Keratinocyte (primary cell): ENCODE measurements around the gene MGMT. TPM values are rescaled to one million over a fixed set of nuclear protein-coding genes. Genes with fewer than 3 reads are reported as not detected.

ENCODE experiments used
- DNase-seq: peaks from one replicate; pipeline ENCODE4 v3.0.0-alpha.2; 2011; ENCODE audit warnings: low read depth, missing footprints, low spot score
- FAIRE-seq: peaks from 2 replicates; lab custom pipeline; 2011; peaks lifted over from hg19 to GRCh38; lab: Jason Lieb, UNC
- H2AFZ ChIP-seq: 2 replicates; pipeline ENCODE4 v1.6.0; 2012; ENCODE audit warnings: low read length, control low read depth, inconsistent platforms; ENCODE audit not compliant: control insufficient read depth
- H3K27ac ChIP-seq: 2 replicates; pipeline ENCODE4 v1.5.1; 2011; ENCODE audit warnings: low read length; ENCODE audit not compliant: control insufficient read depth, insufficient read depth
- H3K27me3 ChIP-seq: 3 replicates; pipeline ENCODE4 v1.6.0; 2011; ENCODE audit warnings: low read length; ENCODE audit not compliant: control insufficient read depth, insufficient read depth; ENCODE audit errors: extremely low read depth
- H3K36me3 ChIP-seq, 2 experiments: 2 replicates in 1 of 2; 3 replicates in 1 of 2; pipeline ENCODE4 v1.5.1; 2011; ENCODE audit warnings: low read length in 2 of 2, mild to moderate bottlenecking in 1 of 2; ENCODE audit not compliant: control insufficient read depth in 2 of 2, insufficient read depth in 2 of 2; ENCODE audit errors: extremely low read depth in 1 of 2
- H3K4me1 ChIP-seq: 3 replicates; pipeline ENCODE4 v1.5.1; 2011; ENCODE audit warnings: low read length; ENCODE audit not compliant: control insufficient read depth, insufficient read depth; ENCODE audit errors: extremely low read depth
- H3K4me2 ChIP-seq: 3 replicates; pipeline ENCODE4 v1.6.0; 2011; ENCODE audit warnings: low read depth, low read length; ENCODE audit not compliant: control insufficient read depth, insufficient read depth; ENCODE audit errors: extremely low read depth
- H3K4me3 ChIP-seq, 3 experiments: fragments of 200-600 bp in 1 of 3; sonication (generic) in 1 of 3; 2 replicates in 2 of 3; 3 replicates in 1 of 3; pipeline ENCODE4 v1.5.1; 2011 to 2016; ENCODE audit warnings: low read length in 3 of 3, mild to moderate bottlenecking in 3 of 3, control low read depth in 2 of 3, inconsistent platforms in 1 of 3, low read depth in 1 of 3, mixed read lengths in 1 of 3, mixed run types in 1 of 3, moderate library complexity in 1 of 3; ENCODE audit not compliant: control insufficient read depth in 2 of 3, insufficient read depth in 2 of 3; ENCODE audit errors: extremely low read depth in 1 of 3
- H3K79me2 ChIP-seq: 2 replicates; pipeline ENCODE4 v1.6.0; 2012; ENCODE audit warnings: low read length; ENCODE audit not compliant: control insufficient read depth, insufficient read depth
- H3K9ac ChIP-seq: 3 replicates; pipeline ENCODE4 v1.6.0; 2011; ENCODE audit warnings: low read length; ENCODE audit not compliant: control insufficient read depth, insufficient read depth; ENCODE audit errors: extremely low read depth
- H3K9me1 ChIP-seq: 3 replicates; pipeline ENCODE4 v1.6.0; 2011; ENCODE audit warnings: low read length; ENCODE audit not compliant: control insufficient read depth, insufficient read depth; ENCODE audit errors: extremely low read depth
- H3K9me3 ChIP-seq: 2 replicates; pipeline ENCODE4 v1.5.1; 2012; ENCODE audit warnings: low read depth, low read length; ENCODE audit not compliant: control insufficient read depth
- H4K20me1 ChIP-seq: 3 replicates; pipeline ENCODE4 v1.6.0; 2011; ENCODE audit warnings: low read length; ENCODE audit not compliant: control insufficient read depth, insufficient read depth; ENCODE audit errors: extremely low read depth
- CTCF ChIP-seq, 3 experiments: IDR thresholded peaks in 1 of 3; conservative IDR thresholded peaks in 1 of 3; optimal IDR thresholded peaks in 1 of 3; 2 replicates in 2 of 3; 3 replicates in 1 of 3; pipeline versions ENCODE3 to v1.5.1; 2011; ENCODE audit warnings: low read length in 3 of 3, mild to moderate bottlenecking in 3 of 3, moderate library complexity in 2 of 3, control low read depth in 1 of 3, inconsistent platforms in 1 of 3; ENCODE audit not compliant: insufficient read depth in 2 of 3; ENCODE audit errors: extremely low read depth in 1 of 3
- EZH2 ChIP-seq: IDR thresholded peaks from one replicate; pipeline ENCODE4 v1.6.1; 2012; ENCODE audit warnings: inconsistent platforms, mild to moderate bottlenecking, low read length, moderate library complexity
- dilution Hi-C: fragments of 300-500 bp; cut with MboI; formaldehyde crosslinking; loops from one replicate; pipeline ENCODE4 v1.7.0; 2020; ENCODE audit warnings: low sequenced_read_pairs; ENCODE audit not compliant: extremely low pct_ligation_motif_present
- polyA plus RNA-seq, 5 experiments: library from polyadenylated mRNA; depleted of rRNA in 3 of 5; stranded (reverse) in 3 of 5; stranded (forward) in 1 of 5; unstranded in 1 of 5; fragments of >200 nt; gene quantifications; 1 replicate in 1 of 5; 2 replicates in 3 of 5; 3 replicates in 1 of 5; pipeline versions ENCODE4 v1.2.1 to v1.2.3, GENCODE V29; 2011 to 2012; ENCODE audit warnings: missing spikeins in 2 of 5, low read depth in 1 of 5, low replicate concordance in 1 of 5

Gene MGMT
- polyA plus RNA-seq, 1 donor (not counting 4 experiments of a cell fraction or from before 2014, with no cell fraction given): 15.2 TPM

- FAIRE-seq: no peak
- no peaks in the 10 kb centered on the region for H3K27me3 ChIP-seq
These were observed 345.4 kb downstream of the MGMT start for GRCh38 chr10:129812398-129812797.

GRCh38 chr10:129814681-129815646 lies 347.9 kb downstream of the MGMT start:
- H2AFZ ChIP-seq: no peak overlapping the region
- dilution Hi-C loops: no loop called here
- no peaks in the 10 kb centered on the region for H3K36me3 ChIP-seq
- no peaks in the 10 kb centered on the region for H3K79me2 ChIP-seq
- no peaks in the 10 kb centered on the region for H4K20me1 ChIP-seq
- no peak for DNase-seq
- H3K9ac ChIP-seq: no peak overlapping the region
- H3K9me1 ChIP-seq: no peaks in the 10 kb centered on the region
- H3K9me3 ChIP-seq: peaks cover 11% of the 10 kb centered on the region
- no peaks in the 10 kb centered on the region for H3K27me3 ChIP-seq
- H3K4me2 ChIP-seq: no peak overlapping the region
- no peaks in the 10 kb centered on the region for H3K4me1 ChIP-seq
- TF ChIP-seq CTCF (optimal IDR thresholded peaks at IDR 0.05 in 1 of 3, IDR thresholded peaks at IDR 0.05 in 1 of 3, conservative IDR thresholded peaks at IDR 0.05 in 1 of 3; ENCODE audit: extremely low read depth in 1 of 3, insufficient read depth in 2 of 3, low read length in 3 of 3) (no peak), EZH2 (no peak)
- no peak for FAIRE-seq
- no peak overlapping the region for H3K27ac ChIP-seq
- no peak overlapping the region for H3K4me3 ChIP-seq

More at GRCh38 chr10:129812398-129812797, 345.4 kb downstream of the MGMT start:
- dilution Hi-C loops: no loop called here
- no peaks in the 10 kb centered on the region for H3K9me1 ChIP-seq
- no peak overlapping the region for H3K9ac ChIP-seq
- H3K9me3 ChIP-seq: peaks cover 11% of the 10 kb centered on the region
- TF ChIP-seq EZH2 (no peak), CTCF (optimal IDR thresholded peaks at IDR 0.05 in 1 of 3, IDR thresholded peaks at IDR 0.05 in 1 of 3, conservative IDR thresholded peaks at IDR 0.05 in 1 of 3; ENCODE audit: extremely low read depth in 1 of 3, insufficient read depth in 2 of 3, low read length in 3 of 3) (no peak)
- no peaks in the 10 kb centered on the region for H4K20me1 ChIP-seq
- H3K79me2 ChIP-seq: no peaks in the 10 kb centered on the region
- no peak overlapping the region for H3K4me3 ChIP-seq
- no peak overlapping the region for H2AFZ ChIP-seq
- H3K27ac ChIP-seq: no peak overlapping the region
- no peaks in the 10 kb centered on the region for H3K36me3 ChIP-seq
- H3K4me1 ChIP-seq: no peaks in the 10 kb centered on the region
- H3K4me2 ChIP-seq: no peak overlapping the region
- no peak for DNase-seq
